Measurements from ENCODE around the gene RBM28. TPM values are rescaled to one million over a fixed set of nuclear protein-coding genes. Genes with fewer than 3 reads are reported as not detected.

RBM28 gene
- total and polyA plus RNA-seq, 2 of the 8 experiments (the other 6 are each of a cell fraction or from before 2014, with no cell fraction given), result 12.8 to 65.3 TPM

- Histone ChIP-seq H3K27me3 (replicated peaks in 1 of 4; ENCODE audit: control insufficient read depth in 3 of 4, extremely low read depth in 1 of 4, insufficient read depth in 3 of 4, low read length in 3 of 4) (no peaks in the 10 kb centered on the region), H3K56ac (replicated peaks; ENCODE audit: insufficient read length, low read depth, low read length) (no peak overlapping the region), H3K9me3 (ENCODE audit: insufficient read depth in 2 of 2, low read depth in 1 of 2, low read length in 1 of 2) (no peaks in the 10 kb centered on the region), H3K4me2 (ENCODE audit: insufficient read depth in 1 of 2, low read depth in 2 of 2, low read length in 2 of 2) (no peak overlapping the region), H3K18ac (ENCODE audit: extremely low read depth, low read length) (no peak overlapping the region), H4K91ac (replicated peaks; ENCODE audit: insufficient read length, low read length) (no peak overlapping the region), H4K20me1 (replicated peaks in 1 of 2; ENCODE audit: control insufficient read depth in 1 of 2, insufficient read depth in 2 of 2, low read length in 2 of 2) (no peaks in the 10 kb centered on the region), H3K14ac (ENCODE audit: insufficient read length) (no peak overlapping the region), H4K5ac (ENCODE audit: insufficient read length, low read depth, low read length) (no peak overlapping the region), H2BK5ac (ENCODE audit: low read depth, low read length) (no peak overlapping the region), H2BK20ac (ENCODE audit: low read length) (no peak overlapping the region), H3K4me3 (ENCODE audit: extremely low read depth in 1 of 4, insufficient read depth in 2 of 4, low read depth in 3 of 4, low read length in 4 of 4) (no peak overlapping the region), H3K9ac (replicated peaks in 1 of 4; ENCODE audit: extremely low read depth in 1 of 4, low read depth in 3 of 4, low read length in 3 of 4) (no peak overlapping the region), H2BK15ac (ENCODE audit: low read length) (no peak overlapping the region), H3K27ac (ENCODE audit: low read depth, low read length) (no peak overlapping the region), H3K23me2 (ENCODE audit: low read depth, low read length) (no peaks in the 10 kb centered on the region), H2AFZ (ENCODE audit: low read length) (no peak overlapping the region), H2BK12ac (ENCODE audit: low read depth, low read length) (no peak overlapping the region), H3K79me1 (ENCODE audit: low read depth, low read length) (no peaks in the 10 kb centered on the region; the same call in 1 of the 2 replicates), H4K8ac (ENCODE audit: extremely low read depth, insufficient read depth, low read length) (no peak overlapping the region), H3K4me1 (replicated peaks in 1 of 4; ENCODE audit: control insufficient read depth in 3 of 4, insufficient read depth in 4 of 4, low read length in 3 of 4) (no peaks in the 10 kb centered on the region), H3K4ac (replicated peaks; ENCODE audit: insufficient read length, low read depth, low read length) (no peak overlapping the region), H2BK120ac (replicated peaks; ENCODE audit: low read depth, low read length) (no peak overlapping the region), H3K36me3 (ENCODE audit: control insufficient read depth in 2 of 4, insufficient read depth in 4 of 4, low read length in 3 of 4) (peaks cover 26 to 76% (median 62%) of the 10 kb centered on the region in 4 experiments), H3K23ac (ENCODE audit: insufficient read length) (no peak overlapping the region), H3K79me2 (ENCODE audit: control insufficient read depth in 1 of 2, insufficient read depth in 2 of 2, low read length in 2 of 2) (no peaks in the 10 kb centered on the region), H2AK5ac (ENCODE audit: low read depth, low read length) (no peak overlapping the region)
- no peak for DNase-seq (ENCODE audit: low read depth in 1 of 2, low spot score in 2 of 2)
- CTCF ChIA-PET (ENCODE audit: partially characterized antibody), result interaction anchor here (0.7 to 1.7 kb wide), 2 partner anchors 9 to 22 kb away, joined by 3 to 4 read pairs; no protein-coding TSS in a partner anchor
- no peak for FAIRE-seq
- WGBS, 2 experiments (ENCODE audit: extremely low coverage in 1 of 2, insufficient coverage in 1 of 2, insufficient read length in 1 of 2, insufficient replicate concordance in 2 of 2, low coverage in 1 of 2, low lambda C conversion rate in 2 of 2, missing lambda C conversion rate in 1 of 2), result 93% methylated on average over 3 of the region's 3 CpGs; no CpG with 5 or more reads in 1 of the 2 experiments
- POLR2A ChIA-PET (ENCODE audit: partially characterized antibody), result interaction anchor here (0.7 to 1.3 kb wide), 3 partner anchors 11 to 74 kb away, joined by 3 read pairs; no protein-coding TSS in a partner anchor
- TF ChIP-seq POU5F1 (IDR thresholded peaks at IDR 0.05; ENCODE audit: low read depth, low read length) (no peak), CHD2 (IDR thresholded peaks at IDR 0.05; ENCODE audit: low read length) (no peak), CEBPB (IDR thresholded peaks at IDR 0.05; ENCODE audit: low read depth, low read length) (no peak), SUZ12 (IDR thresholded peaks at IDR 0.05; ENCODE audit: low read length) (no peak), TBP (IDR thresholded peaks at IDR 0.05; ENCODE audit: low read depth, low read length) (no peak), RAD21 (IDR thresholded peaks at IDR 0.05 in 1 of 2, conservative IDR thresholded peaks at IDR 0.05 in 1 of 2; ENCODE audit: low read depth in 2 of 2, low read length in 2 of 2) (no peak), MAFK (IDR thresholded peaks at IDR 0.05; ENCODE audit: low read depth, low read length) (no peak), SIN3A (conservative IDR thresholded peaks at IDR 0.05 in 1 of 2, IDR thresholded peaks at IDR 0.05 in 1 of 2; ENCODE audit: low read depth in 1 of 2, low read length in 2 of 2) (no peak), KDM5A (IDR thresholded peaks at IDR 0.05; ENCODE audit: low read length) (no peak), JUN (IDR thresholded peaks at IDR 0.05; ENCODE audit: low read depth, low read length) (no peak), CTCF (IDR thresholded peaks at IDR 0.05; ENCODE audit: control extremely low read depth in 1 of 3, insufficient read depth in 1 of 3, low read depth in 1 of 3, low read length in 3 of 3) (no peak), TEAD4 (IDR thresholded peaks at IDR 0.05; ENCODE audit: low read depth, low read length) (no peak)
Measured at GRCh38 chr7:128311013-128311412, 32.7 kb downstream of the RBM28 start.
